ENCODE data around the gene TARBP1.

DNA sequence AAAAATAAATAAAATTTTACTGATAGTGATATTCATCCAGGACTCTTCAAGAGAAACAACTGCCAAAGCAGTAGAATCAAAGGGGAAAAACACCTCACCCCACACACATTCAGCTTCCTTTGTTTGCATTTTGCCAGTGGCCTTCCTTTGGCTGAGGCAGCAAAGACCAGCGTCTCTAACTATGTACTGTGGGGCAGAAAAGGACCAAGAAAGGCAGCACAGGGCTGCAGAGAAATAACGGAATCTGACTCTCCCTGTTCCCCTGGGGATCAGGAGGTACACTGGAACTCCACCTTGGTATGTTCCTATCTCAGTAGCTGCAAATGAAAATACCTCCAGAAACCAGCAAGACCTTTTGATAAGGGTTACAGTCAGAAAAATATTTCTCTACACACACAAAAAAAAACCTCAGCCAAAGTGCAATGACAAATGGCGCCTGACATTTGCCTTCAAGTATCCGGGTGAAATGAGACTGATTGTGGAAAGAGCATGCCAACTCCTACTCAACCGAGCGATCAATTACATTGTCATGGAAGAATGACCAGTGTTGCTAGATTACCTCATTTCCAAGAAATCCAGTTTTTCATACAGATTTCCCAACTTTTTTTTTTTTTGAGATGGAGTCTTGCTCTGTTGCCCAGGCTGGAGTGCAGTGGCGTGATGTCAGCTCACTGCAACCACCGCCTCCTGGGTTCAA lies 50.9 kb downstream of the TARBP1 start:
- TF ChIP-seq FOXA3 (CRISPR knock-in tag; IDR thresholded peaks at IDR 0.05) (no peak), TCF7L2 (IDR thresholded peaks at IDR 0.05; ENCODE audit: low read depth, low read length) (no peak), SOX6 (IDR thresholded peaks at IDR 0.05) (no peak), SOX6 (CRISPR knock-in tag; IDR thresholded peaks at IDR 0.05) (no peak), IRF2 (CRISPR knock-in tag; IDR thresholded peaks at IDR 0.05) (no peak), CEBPZ (IDR thresholded peaks at IDR 0.05; ENCODE audit: low read length) (no peak), GABPA (IDR thresholded peaks at IDR 0.05; ENCODE audit: low read depth, low read length) (no peak), GABPA (CRISPR knock-in tag; IDR thresholded peaks at IDR 0.05; ENCODE audit: low read depth) (no peak), ZNF33A (CRISPR knock-in tag; IDR thresholded peaks at IDR 0.05; ENCODE audit: borderline replicate concordance) (no peak), MNT (IDR thresholded peaks at IDR 0.05) (no peak), MAZ (IDR thresholded peaks at IDR 0.05; ENCODE audit: borderline replicate concordance, low read depth, low read length) (no peak), MAZ (CRISPR knock-in tag; IDR thresholded peaks at IDR 0.05; ENCODE audit: low read depth) (no peak), FOXM1 (CRISPR knock-in tag; IDR thresholded peaks at IDR 0.05) (no peak)
- TF ChIP-seq, protein P1, sequence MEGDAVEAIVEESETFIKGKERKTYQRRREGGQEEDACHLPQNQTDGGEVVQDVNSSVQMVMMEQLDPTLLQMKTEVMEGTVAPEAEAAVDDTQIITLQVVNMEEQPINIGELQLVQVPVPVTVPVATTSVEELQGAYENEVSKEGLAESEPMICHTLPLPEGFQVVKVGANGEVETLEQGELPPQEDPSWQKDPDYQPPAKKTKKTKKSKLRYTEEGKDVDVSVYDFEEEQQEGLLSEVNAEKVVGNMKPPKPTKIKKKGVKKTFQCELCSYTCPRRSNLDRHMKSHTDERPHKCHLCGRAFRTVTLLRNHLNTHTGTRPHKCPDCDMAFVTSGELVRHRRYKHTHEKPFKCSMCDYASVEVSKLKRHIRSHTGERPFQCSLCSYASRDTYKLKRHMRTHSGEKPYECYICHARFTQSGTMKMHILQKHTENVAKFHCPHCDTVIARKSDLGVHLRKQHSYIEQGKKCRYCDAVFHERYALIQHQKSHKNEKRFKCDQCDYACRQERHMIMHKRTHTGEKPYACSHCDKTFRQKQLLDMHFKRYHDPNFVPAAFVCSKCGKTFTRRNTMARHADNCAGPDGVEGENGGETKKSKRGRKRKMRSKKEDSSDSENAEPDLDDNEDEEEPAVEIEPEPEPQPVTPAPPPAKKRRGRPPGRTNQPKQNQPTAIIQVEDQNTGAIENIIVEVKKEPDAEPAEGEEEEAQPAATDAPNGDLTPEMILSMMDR (CRISPR knock-in tag; IDR thresholded peaks at IDR 0.05) = no peak
- TF ChIP-seq, protein P2, sequence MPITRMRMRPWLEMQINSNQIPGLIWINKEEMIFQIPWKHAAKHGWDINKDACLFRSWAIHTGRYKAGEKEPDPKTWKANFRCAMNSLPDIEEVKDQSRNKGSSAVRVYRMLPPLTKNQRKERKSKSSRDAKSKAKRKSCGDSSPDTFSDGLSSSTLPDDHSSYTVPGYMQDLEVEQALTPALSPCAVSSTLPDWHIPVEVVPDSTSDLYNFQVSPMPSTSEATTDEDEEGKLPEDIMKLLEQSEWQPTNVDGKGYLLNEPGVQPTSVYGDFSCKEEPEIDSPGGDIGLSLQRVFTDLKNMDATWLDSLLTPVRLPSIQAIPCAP (CRISPR knock-in tag; IDR thresholded peaks at IDR 0.05; ENCODE audit: low read depth) = no peak
